HG02798 (cell line): ENCODE results near the gene SRPK2.

Experiments used
- ATAC-seq: cut with Tn5 transposase; IDR thresholded peaks from one replicate; pipeline ENCODE4 v1.9.1; 2021; ENCODE audit warnings: mild to moderate bottlenecking; ENCODE audit not compliant: unreplicated experiment, poor library complexity

The SRPK2 gene

DNA sequence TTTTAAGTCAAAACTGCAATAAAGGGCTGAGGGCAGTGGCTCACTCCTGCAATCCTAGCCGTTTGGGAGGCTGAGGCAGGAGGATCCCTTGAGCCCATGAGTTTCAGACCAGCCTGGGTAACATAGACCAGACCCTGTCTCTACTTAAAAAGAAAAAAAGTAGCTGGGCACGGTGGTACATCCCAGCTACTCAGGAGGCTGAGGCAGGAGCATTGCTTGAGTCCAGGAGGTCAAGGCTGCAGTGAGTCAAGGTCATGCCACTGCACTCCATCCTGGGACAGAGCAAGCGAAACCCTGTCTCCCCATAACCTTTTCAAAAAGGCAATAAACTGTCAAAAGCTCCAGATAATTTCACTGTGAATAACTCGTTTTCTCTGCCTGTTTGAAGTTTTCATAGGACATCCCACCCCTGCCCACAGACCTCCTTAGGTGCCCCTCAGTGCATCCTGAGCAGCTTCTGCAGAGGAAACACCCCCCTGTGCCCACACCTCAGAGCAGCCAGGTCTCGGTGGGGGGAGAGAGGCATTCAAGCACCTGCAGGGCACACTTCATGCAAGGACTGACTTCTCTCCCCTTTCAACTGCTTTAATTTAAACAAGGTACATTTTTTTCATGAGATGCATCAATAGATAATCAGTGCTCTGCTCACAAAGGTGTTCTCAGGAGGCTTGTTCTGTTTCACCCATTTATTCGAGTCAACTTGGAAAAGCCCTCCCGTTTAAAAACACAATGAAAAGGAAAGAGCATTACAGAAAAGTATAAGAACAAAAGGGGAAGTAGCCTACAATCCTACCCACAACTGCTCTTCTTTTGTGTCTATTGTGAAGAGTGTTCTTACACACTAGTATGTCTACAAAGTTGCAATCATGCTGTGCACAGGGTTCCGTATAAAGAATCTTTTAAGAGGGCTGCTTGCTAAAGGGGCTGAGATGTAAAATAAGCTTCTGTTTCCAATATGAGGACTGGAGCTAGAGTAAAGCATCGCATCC is 269.8 kb downstream of the SRPK2 start:
- ATAC-seq, result no peak

DNA sequence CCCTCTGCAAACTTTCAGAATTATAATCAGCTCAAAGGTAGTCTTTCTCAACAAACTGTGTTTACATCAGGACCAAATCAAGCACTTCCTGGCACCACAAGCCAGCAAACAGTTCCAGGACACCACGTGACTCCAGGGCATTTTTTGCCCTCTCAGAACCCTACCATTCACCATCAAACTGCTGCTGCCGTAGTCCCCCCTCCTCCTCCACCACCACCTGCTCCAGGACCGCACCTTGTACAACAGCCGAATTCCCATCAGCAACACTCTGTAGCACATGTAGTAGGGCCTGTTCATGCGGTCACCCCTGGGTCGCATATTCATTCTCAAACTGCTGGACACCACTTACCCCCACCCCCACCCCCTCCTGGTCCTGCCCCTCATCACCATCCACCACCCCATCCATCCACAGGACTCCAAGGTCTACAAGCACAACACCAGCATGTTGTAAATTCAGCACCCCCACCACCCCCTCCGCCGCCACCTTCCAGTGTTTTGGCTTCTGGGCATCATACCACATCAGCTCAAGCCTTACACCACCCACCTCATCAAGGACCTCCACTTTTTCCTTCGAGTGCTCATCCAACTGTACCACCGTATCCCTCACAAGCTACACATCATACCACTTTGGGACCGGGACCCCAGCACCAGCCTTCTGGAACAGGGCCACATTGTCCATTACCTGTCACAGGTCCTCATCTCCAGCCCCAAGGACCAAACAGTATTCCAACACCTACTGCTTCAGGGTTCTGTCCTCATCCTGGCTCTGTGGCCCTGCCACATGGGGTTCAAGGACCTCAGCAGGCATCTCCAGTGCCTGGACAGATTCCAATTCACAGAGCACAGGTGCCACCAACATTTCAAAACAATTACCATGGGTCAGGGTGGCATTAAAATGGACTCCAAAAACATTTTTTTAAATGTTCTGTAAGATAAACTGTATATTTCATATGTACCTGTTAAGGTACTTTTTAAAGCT is 276.0 kb downstream of the SRPK2 start:
- no peak for ATAC-seq

DNA sequence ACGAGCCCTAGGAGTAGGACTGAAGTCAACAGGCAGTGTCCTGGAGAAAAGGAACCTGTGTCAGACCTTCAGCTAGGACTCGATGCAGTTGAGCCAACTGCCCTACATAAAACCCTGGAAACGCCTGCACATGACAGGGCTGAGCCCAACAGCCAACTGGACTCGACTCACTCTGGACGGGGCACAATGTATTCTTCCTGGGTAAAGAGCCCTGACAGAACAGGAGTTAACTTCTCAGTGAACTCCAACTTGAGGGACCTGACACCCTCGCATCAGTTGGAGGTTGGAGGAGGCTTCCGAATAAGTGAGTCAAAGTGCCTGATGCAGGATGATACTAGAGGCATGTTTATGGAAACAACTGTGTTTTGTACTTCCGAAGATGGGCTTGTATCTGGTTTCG is 281.3 kb downstream of the SRPK2 start:
- ATAC-seq, result no peak

DNA sequence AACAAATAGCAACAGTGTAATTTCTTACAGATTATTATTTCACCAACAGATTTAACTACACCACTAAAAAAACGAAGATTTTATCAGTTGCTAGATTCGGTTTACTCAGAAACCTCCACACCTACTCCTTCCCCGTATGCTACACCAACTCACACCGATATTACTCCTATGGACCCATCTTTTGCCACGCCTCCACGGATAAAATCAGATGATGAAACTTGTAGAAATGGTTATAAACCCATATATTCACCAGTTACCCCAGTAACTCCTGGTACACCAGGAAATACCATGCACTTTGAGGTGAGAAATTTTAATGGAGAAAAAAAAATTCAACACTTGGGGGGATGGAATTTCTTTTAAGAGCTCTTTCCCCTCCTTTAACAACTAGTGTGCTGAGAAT is 282.2 kb downstream of the SRPK2 start:
- no peak for ATAC-seq

DNA sequence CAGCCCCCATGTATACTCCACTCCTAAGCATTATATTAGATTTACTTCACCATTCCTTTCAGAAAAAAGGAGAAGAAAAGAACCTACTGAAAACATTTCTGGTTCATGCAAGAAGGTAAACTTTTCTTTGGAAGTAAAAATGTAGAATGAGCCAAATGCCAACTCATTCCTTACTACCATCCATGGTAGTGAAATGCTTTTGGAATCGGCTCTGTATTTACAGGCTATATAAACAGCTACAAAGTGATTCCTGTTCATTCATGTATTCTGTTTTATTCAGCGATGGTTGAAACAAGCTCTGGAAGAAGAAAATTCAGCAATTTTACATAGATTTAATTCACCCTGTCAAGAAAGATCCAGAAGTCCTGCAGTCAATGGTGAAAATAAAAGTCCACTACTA is 283.1 kb downstream of the SRPK2 start:
- no peak for ATAC-seq

DNA sequence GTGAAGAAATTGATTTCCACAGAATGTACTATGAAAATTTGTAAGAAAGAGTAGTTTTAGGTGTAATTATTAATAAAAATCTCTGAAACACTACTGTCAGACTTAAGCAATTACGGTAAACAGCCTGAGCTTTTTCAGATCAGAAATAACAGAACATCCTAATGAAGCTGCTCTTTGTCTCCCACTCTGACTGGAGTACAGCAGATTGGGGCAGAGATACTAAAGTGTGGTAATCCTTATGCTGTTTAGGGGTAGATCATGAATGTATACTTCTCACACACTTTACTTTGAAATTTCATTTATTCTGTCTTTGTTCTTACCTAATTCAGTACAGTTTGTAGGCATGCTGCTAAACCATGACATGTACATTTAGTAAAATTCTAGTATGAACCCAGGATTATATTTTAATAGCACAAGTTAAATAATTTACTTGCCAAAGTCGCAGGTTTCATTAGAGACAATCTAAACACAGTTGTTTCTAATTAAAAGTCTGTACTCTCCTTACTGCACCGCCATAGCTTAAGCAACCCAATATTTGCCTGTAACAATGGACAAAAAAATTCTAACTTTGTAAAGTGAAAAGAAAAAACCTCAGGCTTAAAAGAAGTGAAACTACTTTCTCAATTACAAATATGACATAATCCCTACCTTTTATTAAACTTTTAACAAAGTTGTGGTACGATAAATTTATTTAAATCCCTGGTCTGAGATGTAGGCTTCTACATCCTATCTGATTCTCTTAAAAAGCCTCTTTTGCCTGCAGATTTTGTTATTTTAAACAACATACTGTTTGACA is 286.0 kb downstream of the SRPK2 start:
- ATAC-seq, result no peak

DNA sequence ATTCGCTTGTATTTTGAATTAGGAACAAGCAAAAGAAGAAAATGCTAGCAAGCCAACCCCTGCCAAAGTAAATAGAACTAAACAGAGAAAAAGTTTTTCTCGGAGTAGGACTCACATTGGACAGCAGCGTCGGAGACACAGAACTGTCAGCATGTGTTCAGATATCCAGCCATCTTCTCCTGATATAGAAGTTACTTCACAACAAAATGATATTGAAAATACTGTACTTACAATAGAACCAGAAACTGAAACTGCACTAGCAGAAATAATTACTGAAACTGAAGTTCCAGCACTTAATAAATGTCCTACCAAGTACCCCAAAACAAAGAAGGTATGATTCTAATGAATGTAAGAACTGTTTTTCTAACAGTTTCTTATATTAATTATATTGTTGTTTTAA is 286.9 kb downstream of the SRPK2 start:
- peak; percentile 52 for ATAC-seq

DNA sequence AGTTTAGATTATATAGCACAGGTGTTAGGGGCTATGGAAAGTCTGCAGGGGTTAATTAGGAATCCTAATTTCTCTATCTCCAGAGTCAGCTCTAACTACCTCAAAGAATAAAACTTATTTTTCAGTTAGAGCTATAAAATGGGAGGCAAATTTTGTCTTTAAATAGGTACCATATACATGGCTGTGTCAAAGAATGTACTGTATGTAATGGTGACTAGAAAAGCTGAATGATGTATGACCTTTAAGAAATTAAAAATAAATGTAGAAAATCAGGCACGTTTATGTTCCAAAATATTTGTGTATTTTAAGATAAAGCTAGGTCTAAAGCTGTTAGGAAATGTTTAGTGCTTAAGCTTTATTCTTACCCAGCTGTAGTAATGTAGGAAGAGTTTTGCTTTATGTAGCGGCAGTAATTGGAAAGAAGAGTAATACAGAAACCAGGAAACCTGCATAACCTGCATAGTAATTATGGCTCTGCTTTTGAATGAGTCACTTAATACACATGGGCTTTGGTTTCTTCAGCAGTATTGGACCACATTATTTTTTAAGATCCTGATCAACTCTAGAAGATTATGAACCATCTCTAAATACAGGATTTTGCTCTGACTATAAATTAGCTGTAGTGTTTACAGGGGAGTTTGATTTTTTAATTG is 289.7 kb downstream of the SRPK2 start:
- ATAC-seq, result peak; percentile 69

DNA sequence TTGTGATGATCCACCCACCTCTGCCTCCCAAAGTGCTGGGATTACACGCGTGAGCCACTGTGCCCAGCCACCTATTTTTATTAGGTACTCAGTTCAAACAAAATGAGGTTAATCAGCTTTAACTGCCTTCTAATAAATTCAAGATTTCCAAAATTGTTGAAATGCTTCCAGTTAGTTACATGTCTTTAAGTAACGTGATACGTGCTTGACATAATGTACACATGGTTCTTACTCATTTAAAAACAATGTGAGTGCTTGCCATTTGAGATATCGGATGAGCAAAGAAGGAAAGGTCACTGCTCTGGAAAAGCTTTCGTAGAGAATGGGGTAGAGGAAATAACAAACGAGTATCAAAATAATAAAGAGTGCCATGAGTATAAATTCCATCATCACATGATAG is 291.1 kb downstream of the SRPK2 start:
- no peak for ATAC-seq

DNA sequence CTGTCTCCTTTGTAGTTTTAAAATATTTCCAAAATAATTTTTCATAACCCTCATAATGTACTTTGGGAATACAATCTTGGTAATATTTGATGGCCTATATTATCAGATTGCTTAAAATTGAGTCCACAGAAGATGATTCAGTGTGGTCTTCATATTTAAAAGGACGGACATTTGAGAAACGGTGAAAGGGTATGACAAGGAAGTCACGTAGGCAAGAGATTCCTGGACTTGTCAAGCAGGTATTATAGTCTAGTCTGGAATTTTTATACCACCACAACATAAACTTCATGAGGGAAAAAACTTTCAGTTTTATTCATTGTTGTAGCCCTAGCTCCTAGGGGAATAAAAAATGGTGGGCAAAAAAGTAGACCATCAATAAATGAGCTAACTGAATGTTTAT is 292.4 kb downstream of the SRPK2 start:
- no peak for ATAC-seq

DNA sequence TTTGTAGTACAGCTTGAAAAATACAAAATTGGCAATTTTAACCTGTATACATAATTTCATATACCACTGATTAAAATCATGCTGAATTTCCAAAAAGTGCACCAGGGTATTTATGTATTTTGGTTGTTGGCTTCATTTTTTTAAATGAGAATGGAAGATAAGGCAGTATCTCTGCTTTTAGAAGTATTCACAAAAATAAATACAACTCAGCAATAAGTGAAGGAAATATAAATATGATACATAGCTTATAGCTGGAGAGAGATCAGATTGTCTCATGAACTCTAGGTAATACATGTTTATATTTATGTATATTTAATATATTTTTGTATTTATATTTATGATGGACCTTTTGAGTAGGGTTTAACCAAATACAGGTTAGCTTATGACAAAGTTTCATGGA is 293.8 kb downstream of the SRPK2 start:
- ATAC-seq, result no peak

DNA sequence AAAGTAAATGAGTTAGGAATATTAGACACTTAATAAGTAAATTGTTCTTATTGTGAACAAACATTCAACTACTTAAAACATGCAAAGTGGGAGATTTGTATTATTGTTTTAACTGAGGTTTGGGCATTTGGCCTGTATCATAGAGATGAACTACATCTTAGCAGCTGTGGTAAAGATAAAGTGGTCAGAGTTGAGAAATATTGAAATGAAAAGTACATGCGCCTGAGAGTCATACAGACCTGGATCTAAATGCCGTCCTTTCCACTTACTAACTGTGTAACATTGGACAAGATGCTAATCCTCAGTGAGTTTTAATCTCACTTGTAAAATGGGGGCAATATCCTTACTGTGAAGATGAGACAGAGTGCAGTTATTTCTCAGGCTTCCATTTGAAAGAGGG is 300.3 kb downstream of the SRPK2 start:
- no peak for ATAC-seq

DNA sequence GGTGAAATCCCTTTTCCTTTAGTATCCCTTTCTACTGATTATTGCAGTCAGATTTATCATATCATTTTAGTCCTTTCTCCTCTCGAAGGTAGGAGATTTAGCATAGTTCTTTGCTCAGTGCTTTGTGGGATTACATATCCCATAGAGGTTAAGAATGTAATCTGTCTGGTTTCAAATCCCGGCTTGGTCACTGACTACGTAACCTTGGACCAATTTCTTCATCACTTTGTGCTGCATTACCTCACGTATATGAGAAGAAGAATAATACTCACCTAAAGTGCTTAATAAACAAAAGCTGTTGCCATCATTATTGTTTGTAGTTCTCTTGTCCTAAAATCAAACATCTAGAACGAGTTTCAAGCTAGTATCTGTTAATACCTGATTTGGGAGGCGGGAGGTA is 300.7 kb downstream of the SRPK2 start:
- ATAC-seq, result no peak

DNA sequence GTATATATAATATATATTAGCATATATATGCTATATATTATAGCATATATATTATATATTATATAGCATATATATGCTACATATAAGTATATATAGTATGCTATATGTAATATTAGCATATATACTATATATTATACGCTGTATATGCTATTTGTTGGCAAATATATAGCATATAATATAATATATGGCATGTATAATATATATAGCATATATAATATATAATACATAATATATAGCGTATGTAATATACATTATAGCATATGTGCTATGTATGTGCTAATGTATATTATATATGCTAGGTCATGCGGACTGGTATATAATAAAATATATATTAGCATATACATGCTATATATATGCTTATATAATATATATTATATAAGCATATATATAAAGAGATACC is 301.9 kb downstream of the SRPK2 start:
- no peak for ATAC-seq

DNA sequence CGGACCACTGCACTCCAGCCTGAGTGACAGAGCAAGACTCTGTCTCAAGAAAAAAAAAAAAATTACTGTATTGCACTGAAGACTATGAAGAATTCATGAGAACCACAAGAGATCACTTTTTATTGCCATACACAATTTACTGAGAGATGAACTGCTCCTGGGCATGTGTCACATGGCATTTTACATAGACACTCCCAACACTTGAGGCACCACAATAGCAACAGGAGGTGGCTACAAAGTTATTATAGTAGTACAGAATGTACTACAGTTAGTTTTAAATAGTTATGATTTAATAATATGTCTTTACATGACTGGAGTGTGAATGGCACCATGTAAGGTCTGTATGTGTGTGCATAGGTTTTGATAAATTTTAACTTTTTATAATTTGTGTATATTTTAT is 304.1 kb downstream of the SRPK2 start:
- ATAC-seq, result no peak

DNA sequence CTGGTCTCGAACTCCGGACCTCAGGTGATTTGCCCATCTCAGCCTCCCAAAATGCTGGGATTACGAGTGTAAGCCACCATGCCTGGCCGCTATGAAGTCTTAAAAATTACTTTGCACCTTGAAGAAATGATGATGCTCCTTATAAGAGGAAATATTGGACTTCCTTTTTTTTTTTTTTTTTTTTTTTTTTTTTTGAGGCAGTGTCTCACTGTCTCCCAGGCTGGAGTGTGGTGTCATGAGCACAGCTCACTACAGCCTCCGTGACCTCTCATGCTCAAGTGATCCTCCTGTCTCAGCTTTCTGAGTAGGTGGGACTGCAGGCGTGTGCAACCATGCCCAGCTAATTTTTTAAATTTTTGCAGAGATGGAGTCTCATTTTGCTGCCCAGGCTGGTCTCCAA is 309.4 kb downstream of the SRPK2 start:
- no peak for ATAC-seq

DNA sequence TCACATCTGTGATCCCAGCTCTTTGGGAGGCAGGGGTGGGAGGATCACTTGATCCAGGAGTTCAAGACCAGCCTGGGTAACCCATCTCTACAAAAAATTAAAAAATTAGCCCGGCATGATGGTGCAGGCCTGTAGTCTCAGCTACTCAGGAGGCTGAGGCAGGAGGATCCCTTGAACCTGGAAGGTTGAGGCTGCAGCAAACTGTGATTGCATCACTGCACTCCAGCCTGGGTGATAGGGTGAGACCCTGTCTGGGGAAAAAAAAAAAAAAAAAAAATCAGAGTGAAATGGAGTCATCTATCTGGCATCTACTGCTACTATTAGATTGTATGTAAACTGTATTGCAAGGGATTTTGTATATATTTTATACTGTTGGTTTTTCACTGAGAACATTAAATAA is 315.6 kb downstream of the SRPK2 start:
- ATAC-seq, result no peak

DNA sequence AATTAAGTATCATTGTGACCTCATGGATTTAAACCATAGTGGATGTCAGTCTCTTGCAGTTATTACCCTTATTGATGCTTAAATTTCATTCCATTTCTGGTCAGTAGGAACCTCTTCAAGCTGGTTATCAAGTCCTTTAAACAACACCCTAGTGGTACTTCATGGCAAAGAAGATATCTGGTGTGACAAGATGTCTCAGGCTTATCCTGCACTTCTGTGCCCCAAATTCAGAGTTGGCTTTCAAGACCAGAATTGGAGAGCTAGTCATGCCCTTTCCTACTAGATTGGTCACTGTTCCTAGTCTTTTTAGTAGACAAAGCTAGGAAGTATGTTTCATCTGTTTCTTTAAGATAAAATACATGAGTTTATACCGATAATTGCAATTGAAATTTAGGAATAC is 319.8 kb downstream of the SRPK2 start:
- ATAC-seq, result no peak

DNA sequence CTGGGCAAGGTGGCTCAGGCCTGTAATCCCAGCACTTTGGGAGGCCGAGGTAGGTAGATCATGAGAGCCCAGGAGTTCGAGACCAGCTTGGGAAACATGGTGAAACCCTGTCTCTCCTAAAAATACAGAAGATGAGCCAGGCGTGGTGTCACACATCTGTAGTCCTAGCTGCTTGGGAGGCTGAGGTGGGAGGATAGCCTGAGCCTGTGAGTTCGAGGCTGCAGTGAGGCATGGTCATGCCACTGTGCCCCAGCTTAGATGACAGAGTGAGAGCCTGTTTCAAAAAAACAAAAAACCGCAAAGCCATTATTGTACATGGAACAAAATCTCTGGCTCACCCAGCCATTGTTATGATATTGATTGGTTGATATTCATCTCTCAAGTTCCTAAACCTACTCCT is 321.0 kb downstream of the SRPK2 start:
- no peak for ATAC-seq
